ENCODE results near the gene FAR1.

DNA sequence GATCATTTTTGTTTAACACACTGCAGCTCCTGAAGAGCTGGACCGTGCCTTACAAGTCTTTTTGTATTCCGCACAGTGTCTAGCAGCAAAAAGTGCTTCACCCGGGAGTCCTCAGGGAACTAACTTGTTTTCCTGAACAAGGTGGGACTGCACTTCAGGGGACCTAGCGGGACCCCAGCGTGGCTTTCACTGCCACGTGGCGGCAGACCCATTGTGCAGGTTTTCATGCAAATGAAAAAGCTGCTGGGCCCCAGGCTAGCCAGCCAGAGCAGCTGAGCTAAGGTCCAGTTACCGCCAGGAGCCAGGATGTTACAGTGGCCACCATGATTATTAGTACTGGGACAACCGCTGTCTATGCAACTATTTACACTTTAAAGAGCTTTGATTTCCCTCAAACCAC, 90.6 kb downstream of the FAR1 start:
- no peak for TF ChIP-seq ZNF274 (IDR thresholded peaks at IDR 0.05; ENCODE audit: low read depth, low read length)
- TF ChIP-seq YY1 (IDR thresholded peaks at IDR 0.05; ENCODE audit: insufficient read depth, insufficient read length) = no peak
- no peak for TF ChIP-seq SUZ12 (IDR thresholded peaks at IDR 0.05; ENCODE audit: extremely low read depth, insufficient read depth, insufficient read length)

Data from NT2/D1 (cell line).